ENCODE results near the gene KRTAP4-12.
"Not testable (repeated sequence)": the region's sequence is repeated elsewhere in the genome, so short reads cannot be mapped to it uniquely, and the experiment has no call there.

Gene KRTAP4-12

GRCh38 chr17:41126412-41126811 lies 2.4 kb upstream of the KRTAP4-12 start:
- DNase-seq (ENCODE audit: low read depth, low spot score), result no peak

GRCh38 chr17:41125064-41125463 lies 1.1 kb upstream of the KRTAP4-12 start:
- no peak for DNase-seq (ENCODE audit: low read depth, low spot score)

- DNase-seq (ENCODE audit: low read depth, low spot score), result not testable (repeated sequence)
Observed at GRCh38 chr17:41123292-41123990, 541 bp downstream of the KRTAP4-12 start.

GRCh38 chr17:41121742-41122141 lies 2.2 kb downstream of the KRTAP4-12 start:
- DNase-seq (ENCODE audit: low read depth, low spot score), result no peak

GRCh38 chr17:41119696-41120690 lies 4.0 kb downstream of the KRTAP4-12 start:
- DNase-seq (ENCODE audit: low read depth, low spot score), result not testable (repeated sequence)

- no peak for DNase-seq (ENCODE audit: low read depth, low spot score)
Observed at GRCh38 chr17:41118721-41119120, 5.3 kb downstream of the KRTAP4-12 start.

- not testable (repeated sequence) for DNase-seq (ENCODE audit: low read depth, low spot score)
Observed at GRCh38 chr17:41117846-41118386, 6.1 kb downstream of the KRTAP4-12 start, which contains the start of gene KRTAP4-11. Gene KRTAP4-11, minus strand, starts transcription at chr17:41118373. Its CDS starts 58 bp downstream, at chr17:41118315.

GRCh38 chr17:41116297-41116696 lies 7.7 kb downstream of the KRTAP4-12 start:
- DNase-seq (ENCODE audit: low read depth, low spot score), result no peak

GRCh38 chr17:41111151-41111885 lies 12.7 kb downstream of the KRTAP4-12 start:
- no peak for DNase-seq (ENCODE audit: low read depth, low spot score)

GRCh38 chr17:41108728-41109386 lies 15.1 kb downstream of the KRTAP4-12 start:
- DNase-seq (ENCODE audit: low read depth, low spot score), result not testable (repeated sequence)

- no peak for DNase-seq (ENCODE audit: low read depth, low spot score)
Observed at GRCh38 chr17:41107941-41108450, 16.0 kb downstream of the KRTAP4-12 start.

GRCh38 chr17:41105347-41105746 lies 18.6 kb downstream of the KRTAP4-12 start, which contains the start of gene KRTAP4-9:
Gene KRTAP4-9, plus strand, starts transcription at chr17:41105389. Its CDS starts 0 bp downstream, at chr17:41105389.
- DNase-seq (ENCODE audit: low read depth, low spot score), result not testable (repeated sequence)

- not testable (repeated sequence) for DNase-seq (ENCODE audit: low read depth, low spot score)
Observed at GRCh38 chr17:41104386-41105038, 19.5 kb downstream of the KRTAP4-12 start.

GRCh38 chr17:41103896-41104295 lies 20.1 kb downstream of the KRTAP4-12 start:
- DNase-seq (ENCODE audit: low read depth, low spot score), result no peak

GRCh38 chr17:41101586-41102259 lies 22.3 kb downstream of the KRTAP4-12 start, which contains the start of gene KRTAP4-16:
Gene KRTAP4-16, minus strand, starts transcription at chr17:41102209. Its CDS starts 0 bp downstream, at chr17:41102209.
- no peak for DNase-seq (ENCODE audit: low read depth, low spot score)

GRCh38 chr17:41099682-41100480 lies 24.1 kb downstream of the KRTAP4-12 start:
- not testable (repeated sequence) for DNase-seq (ENCODE audit: low read depth, low spot score)

- no peak for DNase-seq (ENCODE audit: low read depth, low spot score)
Observed at GRCh38 chr17:41098481-41098880, 25.5 kb downstream of the KRTAP4-12 start.

GRCh38 chr17:41098042-41098441 lies 25.9 kb downstream of the KRTAP4-12 start, which contains the start of gene KRTAP4-8:
Gene KRTAP4-8, minus strand, starts transcription at chr17:41098142. Its CDS starts 58 bp downstream, at chr17:41098084.
- no peak for DNase-seq (ENCODE audit: low read depth, low spot score)

Data from smooth muscle cell of the brain vasculature (primary cell).